Jurkat, Clone E6-1 (cell line): ENCODE measurements around the gene DIP2A.
"Not testable (repeated sequence)": the region's sequence is repeated elsewhere in the genome, so short reads cannot be mapped to it uniquely, and the experiment has no call there.

ENCODE experiments used
- DNase-seq: peaks from one replicate; pipeline ENCODE4 v3.0.0-alpha.2; 2011; ENCODE audit warnings: low read depth, low spot score
- H3K4me3 ChIP-seq: 2 replicates; pipeline ENCODE4 v1.5.1; 2011; ENCODE audit warnings: mild to moderate bottlenecking, low read length, control low read depth, moderate library complexity

The DIP2A gene

DNA sequence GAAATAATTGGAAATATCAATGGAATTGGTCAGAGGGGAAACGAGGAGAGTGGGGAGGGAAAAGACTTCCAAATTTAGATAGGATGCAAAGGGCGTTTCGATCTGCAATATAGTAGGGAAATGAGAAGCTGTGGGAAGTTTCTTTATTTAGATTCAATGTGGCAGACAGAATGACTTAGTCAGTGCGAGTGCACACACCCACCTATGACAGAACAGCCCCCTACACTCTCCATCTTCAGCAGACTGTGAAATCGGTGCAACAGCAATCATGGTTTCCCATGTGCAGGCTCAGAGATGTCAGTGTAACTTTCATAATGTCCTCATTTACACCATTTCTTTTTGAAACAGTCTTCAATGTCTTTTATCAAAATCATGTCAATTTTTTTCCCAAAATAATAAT, 46.0 kb downstream of the DIP2A start:
- no peak for DNase-seq
- H3K4me3 ChIP-seq: no peak overlapping the region

DNA sequence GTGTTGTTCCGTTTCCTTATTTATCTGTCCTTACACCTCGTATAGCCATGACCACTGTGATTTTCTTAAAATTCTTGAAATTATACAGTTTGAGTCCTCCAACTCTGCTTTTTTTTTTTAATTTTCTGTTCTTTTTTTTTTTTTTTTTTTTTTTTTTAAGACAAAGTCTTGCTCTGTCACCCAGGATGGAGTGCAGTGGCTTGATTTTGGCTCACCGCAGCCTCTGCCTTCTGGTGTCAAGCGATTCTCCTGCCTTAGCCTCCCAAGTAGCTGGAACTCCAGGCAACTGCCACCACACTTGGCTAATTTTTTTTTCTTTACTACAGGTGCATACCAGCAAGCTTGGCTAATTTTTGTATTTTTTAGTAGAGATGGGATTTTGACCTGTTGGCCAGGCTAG, 48.9 kb downstream of the DIP2A start:
- DNase-seq: no peak
- H3K4me3 ChIP-seq: no peak overlapping the region

DNA sequence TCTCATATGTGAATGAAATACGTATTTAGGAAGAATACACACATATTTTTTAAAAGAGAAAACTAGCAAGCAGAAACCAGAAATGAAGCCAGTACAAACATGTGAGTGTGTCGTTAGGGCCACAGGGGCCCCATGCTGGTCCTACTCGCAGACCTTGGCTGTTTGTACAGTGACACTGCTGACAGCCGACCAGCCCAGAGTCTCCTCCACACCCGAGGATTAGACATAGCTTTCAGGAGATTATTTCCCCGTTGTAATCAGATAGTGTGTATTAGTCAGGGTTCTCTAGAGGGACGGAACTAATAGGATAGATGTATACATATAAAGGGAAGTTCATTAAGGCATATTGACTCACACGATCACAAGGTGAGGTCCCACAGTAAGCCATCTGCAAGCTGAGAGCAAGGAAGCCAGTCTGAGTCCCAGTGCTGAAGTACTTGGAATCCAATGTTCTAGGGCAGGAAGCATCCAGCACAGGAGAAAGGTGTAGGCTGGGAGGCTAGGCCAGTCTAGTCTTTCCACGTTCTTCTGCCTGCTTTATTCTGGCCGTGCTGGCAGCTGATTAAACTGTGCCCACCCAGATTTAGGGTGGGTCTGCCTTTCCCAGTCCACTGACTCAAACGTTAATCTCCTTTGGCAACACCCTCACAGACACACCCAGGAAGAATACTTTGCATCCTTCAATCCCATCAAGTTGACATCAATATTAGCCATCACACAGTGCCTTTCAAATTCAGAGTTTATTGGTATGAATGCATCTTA, 51.2 kb downstream of the DIP2A start:
- no peak for DNase-seq
- no peak overlapping the region for H3K4me3 ChIP-seq

- H3K4me3 ChIP-seq: no peak overlapping the region
- DNase-seq: no peak
Observed at GRCh38 chr21:46515109-46515508, 56.4 kb downstream of the DIP2A start.

DNA sequence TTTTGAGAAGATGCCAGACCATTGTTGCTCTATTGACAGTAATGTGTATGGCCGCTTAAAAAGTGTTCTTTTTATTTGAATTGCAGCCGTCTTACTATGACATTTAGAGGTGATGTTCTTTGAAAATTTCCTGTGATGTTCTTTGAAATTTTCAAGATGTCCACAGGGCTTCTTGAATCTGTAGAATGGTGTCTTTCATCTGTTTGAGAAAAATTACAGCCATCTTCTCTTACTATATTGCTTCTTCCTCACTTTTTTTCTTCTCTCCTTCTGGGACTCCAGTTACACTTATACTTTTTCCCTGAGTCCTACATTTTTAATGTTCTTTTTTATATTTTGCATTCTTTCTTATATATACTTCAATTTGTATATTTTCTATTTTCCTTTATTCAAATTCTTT, 57.4 kb downstream of the DIP2A start:
- no peak for DNase-seq
- H3K4me3 ChIP-seq: no peak overlapping the region

- H3K4me3 ChIP-seq: no peak overlapping the region
- DNase-seq: no peak
Observed at GRCh38 chr21:46517361-46517760, 58.7 kb downstream of the DIP2A start.

- DNase-seq: no peak
Observed at GRCh38 chr21:46518983-46519583, 60.4 kb downstream of the DIP2A start.

DNA sequence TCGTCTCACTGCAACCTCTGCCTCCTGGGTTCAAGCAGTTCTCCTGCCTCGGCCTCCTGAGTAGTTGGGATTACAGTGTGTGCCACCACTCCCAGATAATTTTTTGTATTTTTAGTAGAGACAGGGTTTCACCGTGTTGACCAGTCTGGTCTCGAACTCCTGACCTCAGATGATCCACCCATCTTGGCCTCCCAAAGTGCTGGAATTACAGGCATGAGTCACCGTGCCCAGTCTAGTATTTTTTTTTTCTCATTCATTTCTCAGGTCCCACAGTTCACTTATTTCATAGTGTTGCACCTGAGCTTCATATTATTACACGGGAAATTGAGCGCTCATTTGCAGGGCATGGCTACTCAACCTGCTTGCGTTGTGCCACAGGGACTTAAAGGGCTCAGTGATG, 68.7 kb downstream of the DIP2A start:
- DNase-seq, H3K4me3 ChIP-seq: not testable (repeated sequence)

More at GRCh38 chr21:46518983-46519583, 60.4 kb downstream of the DIP2A start:
- no peak overlapping the region for H3K4me3 ChIP-seq

- DNase-seq: no peak
- H3K4me3 ChIP-seq: no peak overlapping the region
Observed at GRCh38 chr21:46527801-46528200, 69.1 kb downstream of the DIP2A start.

GRCh38 chr21:46532080-46532479, 73.4 kb downstream of the DIP2A start:
- no peak overlapping the region for H3K4me3 ChIP-seq
- DNase-seq: no peak

- DNase-seq: no peak
- no peak overlapping the region for H3K4me3 ChIP-seq
Observed at GRCh38 chr21:46537026-46537425, 78.3 kb downstream of the DIP2A start.

DNA sequence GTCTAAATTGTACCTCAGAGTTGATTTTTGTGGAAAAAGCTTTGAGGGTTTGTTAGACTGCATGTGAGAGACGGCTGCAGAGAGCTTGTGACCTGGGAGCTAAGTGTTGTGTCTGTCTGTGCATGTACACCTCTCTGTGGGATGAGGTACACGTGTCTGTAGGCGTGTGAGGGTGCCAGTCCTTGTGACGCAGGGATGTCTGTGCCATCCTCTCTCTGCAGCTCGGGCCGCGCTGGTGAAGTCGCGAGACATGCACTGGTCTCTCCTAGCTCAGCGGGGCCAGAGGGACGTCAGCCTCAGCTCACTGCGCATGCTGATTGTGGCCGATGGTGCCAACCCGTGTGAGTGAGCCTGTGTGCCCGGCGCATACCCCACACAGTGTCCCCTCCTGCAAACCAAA, 79.6 kb downstream of the DIP2A start:
- no peak for DNase-seq
- no peak overlapping the region for H3K4me3 ChIP-seq

- H3K4me3 ChIP-seq: no peak overlapping the region
- no peak for DNase-seq
Observed at GRCh38 chr21:46538851-46539666, 80.4 kb downstream of the DIP2A start.

- no peak overlapping the region for H3K4me3 ChIP-seq
- peak; percentile 41 for DNase-seq
Observed at GRCh38 chr21:46540087-46540710, 81.5 kb downstream of the DIP2A start.

DNA sequence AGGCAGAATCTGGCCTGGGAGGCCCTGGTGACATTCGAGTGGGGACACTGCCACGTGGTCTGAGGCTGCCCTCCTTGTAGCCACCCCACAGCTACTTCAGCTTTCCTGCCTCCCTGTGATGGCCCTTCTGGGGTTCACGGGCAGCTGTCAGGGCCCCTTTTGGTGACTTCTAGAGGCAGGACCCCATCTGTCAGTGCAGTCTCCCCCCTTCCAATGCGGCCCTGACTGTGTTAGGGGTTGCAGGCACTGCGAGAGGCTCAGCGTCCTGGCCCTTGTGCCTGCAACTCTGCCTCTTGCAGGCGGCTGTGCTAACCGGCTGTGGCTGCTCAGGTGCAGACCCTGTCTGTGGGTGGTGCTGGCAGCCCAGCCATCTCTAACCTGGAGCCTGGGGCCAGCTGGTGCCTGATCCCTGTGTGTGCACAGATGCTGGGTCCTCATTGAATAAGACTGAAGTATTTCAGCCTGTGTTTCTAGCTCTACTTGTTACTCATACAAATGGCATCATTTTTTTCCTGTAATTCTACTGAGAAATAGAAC, 84.0 kb downstream of the DIP2A start:
- no peak for DNase-seq

GRCh38 chr21:46543306-46543705, 84.6 kb downstream of the DIP2A start:
- DNase-seq: no peak
- H3K4me3 ChIP-seq: no peak overlapping the region

More for the DNA sequence above, 84.0 kb downstream of the DIP2A start:
- H3K4me3 ChIP-seq: no peak overlapping the region

GRCh38 chr21:46544003-46544402, 85.3 kb downstream of the DIP2A start:
- DNase-seq: no peak
- H3K4me3 ChIP-seq: no peak overlapping the region

DNA sequence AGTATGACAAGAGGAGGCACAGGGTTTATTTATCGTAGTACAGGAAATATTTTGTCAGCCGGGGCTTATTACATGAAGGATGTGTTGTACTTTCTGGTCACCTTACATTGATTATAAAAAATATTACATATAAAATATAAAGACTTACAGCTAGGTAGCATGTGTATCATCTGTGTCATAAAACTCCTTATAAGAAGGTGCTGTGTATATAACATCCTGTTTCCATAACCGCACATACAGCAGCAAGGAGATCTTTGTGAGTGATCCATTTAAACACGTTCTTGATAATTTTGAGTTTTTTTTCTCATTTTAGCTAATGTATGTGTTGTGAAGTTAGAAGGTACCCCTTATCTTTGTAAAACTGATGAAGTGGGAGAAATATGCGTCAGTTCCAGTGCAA, 86.1 kb downstream of the DIP2A start:
- no peak for DNase-seq
- no peak overlapping the region for H3K4me3 ChIP-seq

GRCh38 chr21:46545363-46545762, 86.7 kb downstream of the DIP2A start:
- DNase-seq: no peak

More at GRCh38 chr21:46545363-46545762, 86.7 kb downstream of the DIP2A start:
- no peak overlapping the region for H3K4me3 ChIP-seq
